GM12873 (cell line): ENCODE results near the gene TMEM178B.
A peak's percentile ranks its signal among the peaks of the same experiment; 100 is the strongest.

Source experiments
- TF ChIP-seq, protein P1 (sequence below): IDR thresholded peaks from 2 replicates; pipeline ENCODE4 v1.5.1; 2012; ENCODE audit warnings: low read depth, mild to moderate bottlenecking, moderate library complexity, low read length, control low read depth; ENCODE audit not compliant: insufficient read depth; ENCODE audit errors: missing control alignments

The TMEM178B gene

DNA sequence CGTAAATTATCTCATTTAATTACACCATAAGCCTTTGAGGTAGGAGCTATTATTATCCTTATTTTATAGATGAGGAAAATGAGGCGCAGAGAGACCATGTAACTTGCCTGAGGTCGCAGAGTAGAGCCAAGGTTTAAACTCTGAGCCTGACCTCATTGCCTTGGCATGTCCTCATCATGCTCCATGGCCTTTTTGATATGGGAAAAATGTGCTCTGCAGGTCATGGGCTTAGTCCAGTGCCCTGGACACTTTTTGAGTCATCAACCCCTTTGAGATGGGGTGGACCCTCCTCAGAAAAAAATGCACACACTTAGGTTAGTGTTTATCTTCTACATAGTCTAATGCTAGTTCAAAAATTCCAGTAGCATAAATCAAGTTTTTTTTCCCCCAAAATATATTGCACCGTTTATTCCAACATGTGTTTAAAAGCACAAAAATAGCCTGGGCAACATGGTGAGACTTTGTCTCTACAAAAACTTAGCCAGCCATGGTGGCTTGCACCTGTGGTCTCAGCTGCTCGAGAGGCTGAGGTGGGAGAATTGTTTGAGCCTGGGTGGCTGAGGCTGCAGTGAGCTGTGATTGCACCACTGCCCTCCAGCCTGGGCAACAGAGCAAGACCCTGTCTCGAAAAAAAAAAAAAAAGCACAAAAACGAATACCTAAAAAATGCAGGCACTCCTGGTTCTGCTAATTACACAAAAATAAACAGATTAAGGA lies 28.6 kb upstream of the TMEM178B start:
- TF ChIP-seq, protein P1, sequence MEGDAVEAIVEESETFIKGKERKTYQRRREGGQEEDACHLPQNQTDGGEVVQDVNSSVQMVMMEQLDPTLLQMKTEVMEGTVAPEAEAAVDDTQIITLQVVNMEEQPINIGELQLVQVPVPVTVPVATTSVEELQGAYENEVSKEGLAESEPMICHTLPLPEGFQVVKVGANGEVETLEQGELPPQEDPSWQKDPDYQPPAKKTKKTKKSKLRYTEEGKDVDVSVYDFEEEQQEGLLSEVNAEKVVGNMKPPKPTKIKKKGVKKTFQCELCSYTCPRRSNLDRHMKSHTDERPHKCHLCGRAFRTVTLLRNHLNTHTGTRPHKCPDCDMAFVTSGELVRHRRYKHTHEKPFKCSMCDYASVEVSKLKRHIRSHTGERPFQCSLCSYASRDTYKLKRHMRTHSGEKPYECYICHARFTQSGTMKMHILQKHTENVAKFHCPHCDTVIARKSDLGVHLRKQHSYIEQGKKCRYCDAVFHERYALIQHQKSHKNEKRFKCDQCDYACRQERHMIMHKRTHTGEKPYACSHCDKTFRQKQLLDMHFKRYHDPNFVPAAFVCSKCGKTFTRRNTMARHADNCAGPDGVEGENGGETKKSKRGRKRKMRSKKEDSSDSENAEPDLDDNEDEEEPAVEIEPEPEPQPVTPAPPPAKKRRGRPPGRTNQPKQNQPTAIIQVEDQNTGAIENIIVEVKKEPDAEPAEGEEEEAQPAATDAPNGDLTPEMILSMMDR: no peak

DNA sequence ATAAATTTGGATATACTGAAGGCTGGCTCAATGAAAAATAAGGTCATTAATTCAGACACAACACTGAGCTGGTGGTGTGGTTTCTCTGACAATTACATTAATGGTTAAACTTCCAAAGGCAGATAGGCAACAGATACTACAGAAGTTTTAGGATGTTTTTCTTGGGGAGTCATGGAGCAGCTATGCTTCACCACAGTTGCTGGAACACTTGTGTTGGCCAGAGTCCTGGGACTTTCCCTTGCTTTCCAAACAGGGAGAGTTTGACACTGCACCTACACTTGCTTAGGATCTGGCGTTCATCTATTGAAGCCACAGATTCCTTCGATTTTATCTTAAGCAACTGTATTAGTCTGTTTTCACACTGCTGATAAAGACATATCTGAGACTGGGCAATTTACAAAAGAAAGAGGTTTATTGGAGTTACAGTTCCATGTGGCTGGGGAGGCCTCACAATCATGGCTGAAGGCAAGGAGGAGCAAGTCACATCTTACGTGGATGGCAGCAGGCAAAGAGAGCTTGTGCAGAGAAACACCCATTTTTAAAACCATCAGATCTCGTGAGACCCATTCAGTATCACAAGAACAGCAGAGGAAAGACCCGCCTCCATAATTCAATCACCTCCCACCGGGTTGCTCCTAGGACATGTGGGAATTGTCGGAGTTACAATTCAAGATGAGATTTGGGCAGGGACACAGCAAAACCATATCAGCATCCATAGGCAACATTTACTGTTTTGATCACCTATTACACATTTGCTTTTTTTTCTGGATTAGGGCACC lies 27.8 kb upstream of the TMEM178B start:
- TF ChIP-seq, protein P1: no peak

DNA sequence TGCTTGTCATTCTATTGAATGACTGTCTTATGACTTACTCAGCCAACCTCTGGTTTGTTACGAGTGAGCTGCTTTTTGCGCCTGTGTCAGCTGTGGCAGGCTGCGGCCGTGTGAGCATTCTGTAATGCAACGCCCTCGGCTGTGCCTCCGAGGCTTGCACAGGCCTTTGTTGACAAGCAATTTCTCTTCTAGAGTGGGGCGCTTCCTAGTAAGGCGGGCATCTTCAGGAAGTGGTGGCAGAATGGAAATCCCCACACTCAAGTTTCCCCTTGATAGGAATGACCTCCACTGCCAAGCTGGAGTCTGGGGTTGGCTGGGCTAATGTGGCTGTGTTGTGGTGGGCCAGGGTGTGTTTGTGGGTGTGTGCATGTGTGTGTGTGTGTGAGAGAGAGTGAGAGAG lies 20.2 kb upstream of the TMEM178B start:
- TF ChIP-seq, protein P1: no peak

DNA sequence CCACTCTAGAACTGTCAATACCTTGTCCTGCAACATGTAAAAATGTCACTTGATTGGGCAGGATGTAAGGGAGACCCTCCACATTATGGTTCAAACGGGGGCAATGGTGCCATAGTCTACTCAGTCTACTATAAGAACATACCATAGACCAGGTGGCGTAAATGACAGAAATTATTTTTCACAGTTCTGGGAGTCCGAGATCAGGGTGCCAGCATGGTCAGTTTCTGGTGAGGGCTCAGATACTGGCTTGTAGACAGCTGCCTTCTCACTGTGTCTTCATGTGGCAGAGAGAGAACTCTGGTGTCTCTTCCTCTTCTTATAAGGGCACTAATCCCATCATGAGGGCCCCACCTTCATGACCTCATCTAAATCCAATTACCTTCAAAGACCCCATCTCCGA lies 18.7 kb upstream of the TMEM178B start:
- TF ChIP-seq, protein P1: no peak

DNA sequence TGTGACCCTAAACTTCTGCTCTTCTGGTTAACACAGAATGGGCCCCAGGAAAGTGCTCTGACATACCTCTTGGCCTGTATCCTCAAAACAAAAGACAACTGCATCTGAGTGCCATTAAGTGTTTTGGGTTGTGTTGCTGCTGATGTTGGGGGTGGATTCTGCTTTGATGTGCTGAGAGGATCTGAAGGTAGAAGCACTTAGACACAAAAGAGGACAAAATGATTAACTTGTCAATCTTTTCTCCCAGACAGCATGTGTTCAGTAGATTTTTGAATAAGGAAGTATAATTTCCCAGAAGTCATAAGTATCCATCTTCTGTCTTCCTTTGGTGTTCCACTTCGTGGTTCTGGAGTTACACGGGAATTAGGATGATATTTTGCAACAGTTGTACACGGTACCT lies 16.1 kb upstream of the TMEM178B start:
- TF ChIP-seq, protein P1: no peak

DNA sequence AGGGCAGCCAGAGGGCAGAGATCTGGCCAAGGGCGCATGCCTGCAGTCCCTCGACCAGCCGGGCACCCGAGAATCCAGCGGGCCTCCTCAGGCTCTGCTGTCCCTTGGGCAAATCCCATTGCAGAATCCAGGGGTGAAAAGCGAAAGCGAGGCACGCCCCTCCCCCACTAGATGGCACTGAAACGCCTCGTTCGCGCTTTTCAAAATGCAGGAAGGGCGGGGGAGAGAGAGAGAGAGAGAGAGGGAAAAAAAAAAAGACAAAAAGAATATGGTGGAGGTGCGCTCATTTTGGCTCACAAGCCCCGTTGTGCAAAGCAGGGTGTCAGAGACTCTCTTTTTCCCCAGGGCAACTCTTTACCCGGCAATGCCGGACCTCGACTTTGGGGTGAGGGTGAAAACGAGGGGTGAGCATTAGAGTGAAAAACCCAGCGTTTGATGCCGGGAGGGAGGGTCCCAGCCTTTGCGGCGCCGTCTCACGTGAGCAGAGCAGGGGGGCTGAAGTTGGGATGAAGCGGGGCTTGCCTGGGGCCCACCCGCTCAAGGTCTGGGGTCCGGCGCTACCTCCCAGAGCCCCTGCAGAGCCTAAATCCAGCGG lies 2.5 kb upstream of the TMEM178B start:
- TF ChIP-seq, protein P1: peak; percentile 30

DNA sequence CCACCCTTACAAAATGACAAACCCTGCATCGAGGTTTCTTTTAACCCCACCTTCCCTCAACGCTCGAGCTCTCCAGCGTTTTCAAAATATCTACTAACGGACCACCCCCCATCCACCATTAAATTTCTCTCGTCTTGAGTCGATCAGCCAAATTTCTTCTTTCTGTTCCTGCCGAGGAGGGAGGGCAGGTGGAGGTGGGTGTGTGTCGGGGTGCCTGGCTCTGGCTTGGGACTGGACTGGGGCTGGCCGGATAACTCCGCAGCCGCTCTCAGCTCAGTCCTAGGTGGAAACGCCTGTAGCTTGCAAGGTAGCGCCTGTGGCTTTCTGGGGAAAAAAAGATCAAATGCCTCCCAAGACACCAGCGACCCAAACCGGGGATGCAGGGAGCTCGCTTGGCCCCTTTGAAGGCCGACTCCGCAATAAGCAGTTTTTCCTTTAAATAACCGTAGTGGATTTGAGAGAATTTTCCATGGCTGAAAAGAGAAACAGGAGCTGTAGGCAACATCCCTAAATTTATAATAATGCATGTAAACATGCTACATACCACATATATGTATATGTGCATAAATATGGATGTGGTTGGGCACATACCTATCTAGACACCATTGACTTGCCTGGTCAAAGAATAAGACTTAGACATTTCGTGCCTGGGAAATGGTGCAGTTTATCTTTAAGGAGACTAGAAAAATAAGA lies 1.9 kb upstream of the TMEM178B start:
- TF ChIP-seq, protein P1: no peak
